Coronary artery (tissue), 2 donors: ENCODE results near the gene EXOC6B.

Source experiments
- DNase-seq: peaks from one replicate; pipeline ENCODE4 v3.0.0-alpha.2; 2017; ENCODE audit warnings: low spot score
- H3K27ac ChIP-seq, 2 donors: fragments of 200-600 bp; sonication (generic); one replicate each; pipeline ENCODE4 v1.5.1; 2016 to 2019
- H3K4me3 ChIP-seq: fragments of 200-600 bp; sonication (generic); 2 replicates; pipeline ENCODE4 v1.5.1; 2016; ENCODE audit warnings: mild to moderate bottlenecking, moderate library complexity
- TF ChIP-seq, protein P1 (sequence below): fragments of 200-600 bp; sonication (generic); IDR thresholded peaks from one replicate; pipeline ENCODE4 v1.5.1; 2019; ENCODE audit warnings: antibody characterized with exemption

EXOC6B gene

GRCh38 chr2:72153026-72153791 lies 672.6 kb downstream of the EXOC6B start:
- TF ChIP-seq, protein P1, sequence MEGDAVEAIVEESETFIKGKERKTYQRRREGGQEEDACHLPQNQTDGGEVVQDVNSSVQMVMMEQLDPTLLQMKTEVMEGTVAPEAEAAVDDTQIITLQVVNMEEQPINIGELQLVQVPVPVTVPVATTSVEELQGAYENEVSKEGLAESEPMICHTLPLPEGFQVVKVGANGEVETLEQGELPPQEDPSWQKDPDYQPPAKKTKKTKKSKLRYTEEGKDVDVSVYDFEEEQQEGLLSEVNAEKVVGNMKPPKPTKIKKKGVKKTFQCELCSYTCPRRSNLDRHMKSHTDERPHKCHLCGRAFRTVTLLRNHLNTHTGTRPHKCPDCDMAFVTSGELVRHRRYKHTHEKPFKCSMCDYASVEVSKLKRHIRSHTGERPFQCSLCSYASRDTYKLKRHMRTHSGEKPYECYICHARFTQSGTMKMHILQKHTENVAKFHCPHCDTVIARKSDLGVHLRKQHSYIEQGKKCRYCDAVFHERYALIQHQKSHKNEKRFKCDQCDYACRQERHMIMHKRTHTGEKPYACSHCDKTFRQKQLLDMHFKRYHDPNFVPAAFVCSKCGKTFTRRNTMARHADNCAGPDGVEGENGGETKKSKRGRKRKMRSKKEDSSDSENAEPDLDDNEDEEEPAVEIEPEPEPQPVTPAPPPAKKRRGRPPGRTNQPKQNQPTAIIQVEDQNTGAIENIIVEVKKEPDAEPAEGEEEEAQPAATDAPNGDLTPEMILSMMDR: no peak
- no peak overlapping the region for H3K27ac ChIP-seq
- no peak overlapping the region for H3K4me3 ChIP-seq
- peak; percentile 28 for DNase-seq

DNA sequence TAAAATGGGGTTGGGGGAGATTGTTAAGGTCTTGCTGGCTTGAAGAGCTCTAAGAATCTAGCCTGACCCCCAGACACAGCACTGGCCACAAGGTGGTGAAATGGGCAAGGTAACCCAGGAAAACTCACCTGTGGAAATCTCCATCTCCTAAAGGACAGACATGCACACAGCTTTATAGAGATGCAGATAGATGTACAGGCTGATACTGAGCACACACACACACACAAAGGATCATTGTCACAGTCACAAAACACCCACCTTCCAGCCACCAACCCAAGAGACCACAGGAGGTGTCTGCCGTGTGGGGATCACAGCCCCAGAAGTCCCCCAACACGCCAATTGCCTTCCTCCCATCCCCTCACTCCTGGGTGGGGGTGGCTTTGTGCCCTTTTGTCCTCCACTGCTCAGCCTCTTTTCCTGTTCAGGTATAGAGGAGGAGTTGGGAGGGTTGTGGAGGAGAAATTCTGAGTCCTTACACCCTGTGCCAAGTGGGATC lies 674.9 kb downstream of the EXOC6B start:
- H3K4me3 ChIP-seq: no peak overlapping the region
- H3K27ac ChIP-seq: no peak overlapping the region
- DNase-seq: peak; percentile 46
- TF ChIP-seq, protein P1: no peak

DNA sequence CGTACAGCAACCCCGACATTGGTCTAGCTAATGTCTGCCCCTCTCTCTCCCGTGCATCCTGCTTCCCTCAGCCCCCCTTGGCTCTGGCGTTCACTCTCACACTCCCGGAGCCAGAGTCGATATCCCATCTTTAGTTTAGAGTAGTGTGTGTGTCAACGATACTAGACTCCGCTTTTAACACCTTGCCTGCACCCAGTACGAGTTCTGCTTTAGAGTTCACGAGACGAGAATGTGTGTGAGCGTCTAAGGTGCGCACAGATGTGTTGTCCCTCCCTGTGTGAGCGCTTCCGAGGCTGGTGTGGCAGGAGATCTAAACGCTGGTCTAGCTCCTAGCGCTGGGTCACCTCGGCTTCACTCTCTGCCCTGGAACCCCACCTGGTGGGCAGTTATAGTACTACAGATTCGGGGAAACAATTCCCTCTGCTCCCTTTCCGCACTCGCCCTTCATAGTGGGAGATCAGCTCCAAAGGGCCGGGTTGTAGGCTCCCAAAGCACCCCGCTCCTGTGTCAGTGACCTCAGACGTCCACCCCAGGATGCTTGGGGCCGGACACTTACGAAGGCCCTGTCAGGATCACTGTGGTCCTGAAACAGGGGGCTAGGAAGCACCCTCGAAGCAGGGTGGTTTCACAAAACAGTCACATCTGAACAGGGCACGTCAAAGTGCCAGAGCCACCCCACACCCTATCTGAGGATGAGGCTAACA lies 675.5 kb downstream of the EXOC6B start:
- peak; percentile 87 for DNase-seq
- TF ChIP-seq, protein P1: peak; percentile 75
- Histone ChIP-seq H3K4me3 (peak overlapping the region; percentile 80), H3K27ac (peak overlapping the region in 1 of 2 donors; percentile 4)

DNA sequence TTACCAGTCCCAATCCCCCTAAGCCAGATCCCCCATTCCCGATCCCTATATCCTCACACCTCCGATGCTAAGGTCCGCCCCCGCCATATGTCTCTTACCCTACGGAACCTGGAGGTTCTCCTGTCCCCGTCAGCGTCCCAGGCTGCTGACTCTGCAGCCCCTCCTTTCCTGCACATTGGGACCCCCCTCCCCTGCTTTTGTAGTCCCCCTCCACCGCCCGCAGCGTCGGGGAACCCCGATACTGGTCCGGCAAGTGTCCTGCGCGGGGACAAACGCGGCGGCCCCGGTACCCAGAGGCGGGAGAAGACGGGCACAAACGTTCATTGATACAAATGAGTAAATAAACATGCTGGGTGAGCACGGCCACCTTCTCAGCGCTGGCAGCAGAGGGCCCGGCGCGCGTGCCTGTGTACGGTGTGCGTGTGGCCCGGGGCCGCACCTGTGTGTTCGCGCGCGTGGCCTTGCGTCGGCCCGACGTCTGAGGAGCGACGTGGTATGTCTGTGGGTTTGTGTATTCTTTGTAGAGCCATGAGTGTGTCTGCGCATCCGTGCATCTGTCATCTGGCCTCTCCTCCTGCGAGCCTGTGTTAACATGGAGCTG lies 676.2 kb downstream of the EXOC6B start:
- Histone ChIP-seq H3K4me3 (peak overlapping the region; percentile 80), H3K27ac (peak overlapping the region in 1 of 2 donors; percentile 4)
- DNase-seq: peak; percentile 71
- TF ChIP-seq, protein P1: no peak

- TF ChIP-seq, protein P1: no peak
- DNase-seq: peak; percentile 74
- peak overlapping the region; percentile 80 for H3K4me3 ChIP-seq
- peak overlapping the region in 1 of 2 donors; percentile 71 for H3K27ac ChIP-seq
These were observed 676.8 kb downstream of the EXOC6B start for GRCh38 chr2:72148837-72149555.

DNA sequence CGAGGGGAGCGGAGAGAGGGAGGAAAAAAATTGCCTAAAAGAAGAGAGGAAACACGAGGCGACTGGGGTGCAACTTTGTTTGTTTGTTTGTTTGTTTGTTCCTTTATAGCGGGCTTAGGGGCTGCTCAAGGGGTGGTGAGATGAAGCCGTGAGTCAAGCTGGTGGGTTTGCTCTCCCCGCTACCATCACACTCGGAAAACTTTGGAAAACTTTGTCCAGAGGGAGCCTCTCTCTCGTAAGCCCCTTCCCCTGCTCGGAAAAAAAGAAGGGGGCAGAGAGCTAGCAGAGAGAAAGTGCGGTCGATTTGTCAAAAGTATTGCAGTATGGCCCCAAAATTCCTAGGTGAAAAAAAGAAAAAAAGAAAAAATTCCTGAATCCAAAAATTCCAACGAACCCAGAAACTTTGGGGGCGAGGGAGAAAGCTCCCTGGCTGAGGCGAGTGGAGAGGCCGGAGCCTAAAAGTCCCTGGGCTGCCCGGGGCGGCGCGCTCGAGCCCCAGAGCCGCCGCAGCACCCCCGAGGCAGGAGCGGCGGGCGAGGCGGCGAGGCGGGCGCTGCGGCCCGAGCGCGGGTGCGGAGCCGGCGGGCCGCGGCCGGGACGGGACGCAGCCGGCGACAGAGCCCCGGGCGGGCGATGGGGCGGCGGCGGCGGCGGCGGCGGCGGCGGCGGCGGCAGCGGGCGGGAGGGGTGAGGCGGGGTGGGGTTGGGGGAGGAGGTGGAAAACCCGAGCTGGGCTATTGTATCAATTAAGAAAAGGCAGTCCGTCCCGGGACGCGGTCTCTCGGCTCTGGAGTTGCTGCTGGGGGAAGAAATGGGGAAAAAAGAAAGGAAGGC lies 677.6 kb downstream of the EXOC6B start:
- DNase-seq: peak; percentile 38

More for the DNA sequence above, 677.6 kb downstream of the EXOC6B start:
- TF ChIP-seq, protein P1: no peak
- peak overlapping the region; percentile 80 for H3K4me3 ChIP-seq
- peak overlapping the region in 1 of 2 donors; percentile 90 for H3K27ac ChIP-seq
